AG08396 (cell line): ENCODE results near the gene EDDM13.
"Not testable (repeated sequence)": the region's sequence is repeated elsewhere in the genome, so short reads cannot be mapped to it uniquely, and the experiment has no call there.

Source experiments
- DNase-seq: peaks from one replicate; pipeline ENCODE4 v3.0.0; 2012; ENCODE audit warnings: low spot score, mixed read lengths

Gene EDDM13, protein sequence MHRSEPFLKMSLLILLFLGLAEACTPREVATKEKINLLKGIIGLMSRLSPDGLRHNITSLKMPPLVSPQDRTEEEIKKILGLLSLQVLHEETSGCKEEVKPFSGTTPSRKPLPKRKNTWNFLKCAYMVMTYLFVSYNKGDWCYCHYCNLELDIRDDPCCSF

DNA sequence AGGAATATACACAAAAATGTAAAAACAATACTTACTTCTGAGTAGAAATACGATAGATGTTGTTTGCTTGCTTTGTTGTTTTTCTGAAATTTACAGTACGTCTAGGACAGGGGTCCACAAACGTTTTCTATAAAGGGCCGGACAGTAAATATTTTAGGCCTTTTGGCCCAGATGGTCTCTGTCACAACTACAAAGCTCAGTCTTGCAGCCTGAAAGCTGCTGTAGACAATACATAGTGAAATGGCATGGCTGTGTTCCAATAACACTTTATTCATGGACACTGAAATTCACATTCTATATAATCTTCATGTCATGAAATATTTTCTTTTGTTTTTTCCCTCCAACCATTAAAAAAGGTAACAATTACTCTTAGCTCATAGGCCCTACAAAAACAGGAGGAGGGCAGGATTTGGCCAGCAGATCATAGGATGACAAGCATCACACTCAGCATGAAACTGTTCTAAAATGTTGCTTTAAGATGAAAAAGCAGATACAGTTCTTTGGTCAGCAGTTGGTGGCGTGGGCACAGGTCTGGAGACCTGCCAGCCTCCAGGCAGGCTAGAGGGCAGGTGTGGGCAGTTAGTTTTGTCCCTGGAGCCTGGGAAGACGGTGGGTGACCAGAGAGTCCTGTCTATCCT lies at the start of gene EDDM13:
EDDM13 (plus strand) TSS at position 588 of the 638 bp plus-strand sequence. CDS start 87 bp downstream, outside the sequence.
- DNase-seq, result no peak

DNA sequence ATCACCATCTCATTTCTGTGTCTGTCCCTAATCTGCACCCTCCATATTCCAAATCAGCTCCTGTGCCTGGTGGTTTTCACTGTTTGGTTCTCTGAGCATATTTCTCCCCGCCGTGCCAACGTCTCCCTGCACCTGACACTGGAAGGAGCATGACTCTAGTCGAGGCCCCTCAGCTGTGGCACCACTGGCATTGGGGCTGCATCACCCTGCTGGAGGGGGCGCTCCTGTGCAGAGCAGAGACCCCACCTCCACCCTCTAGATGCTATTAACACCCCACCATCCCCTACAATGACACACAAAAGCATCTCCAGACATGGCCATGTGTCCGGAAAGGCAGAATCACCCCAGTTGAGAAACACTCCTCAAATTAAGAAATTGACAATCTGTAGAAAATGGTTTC lies 49.6 kb upstream of the EDDM13 start:
- no peak for DNase-seq

DNA sequence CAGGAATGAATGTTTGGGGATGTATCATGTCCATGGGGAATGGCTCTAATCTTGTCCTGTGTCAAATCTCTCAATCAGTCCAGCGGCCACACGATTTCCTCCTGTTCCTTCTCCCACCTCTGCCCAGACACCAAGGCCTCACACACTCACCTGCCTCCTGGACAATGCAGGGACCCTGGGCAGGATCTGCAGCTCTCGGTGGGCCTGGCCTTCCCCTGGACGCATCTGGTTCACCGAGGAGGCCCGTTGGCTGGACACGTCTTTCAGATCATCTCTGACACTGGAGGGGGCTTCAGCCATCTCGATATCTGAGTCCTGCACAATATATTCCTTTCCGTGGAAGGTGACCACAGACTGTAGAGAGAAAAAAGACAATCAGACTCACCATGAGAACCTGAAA lies 49.1 kb upstream of the EDDM13 start:
- DNase-seq, result no peak

DNA sequence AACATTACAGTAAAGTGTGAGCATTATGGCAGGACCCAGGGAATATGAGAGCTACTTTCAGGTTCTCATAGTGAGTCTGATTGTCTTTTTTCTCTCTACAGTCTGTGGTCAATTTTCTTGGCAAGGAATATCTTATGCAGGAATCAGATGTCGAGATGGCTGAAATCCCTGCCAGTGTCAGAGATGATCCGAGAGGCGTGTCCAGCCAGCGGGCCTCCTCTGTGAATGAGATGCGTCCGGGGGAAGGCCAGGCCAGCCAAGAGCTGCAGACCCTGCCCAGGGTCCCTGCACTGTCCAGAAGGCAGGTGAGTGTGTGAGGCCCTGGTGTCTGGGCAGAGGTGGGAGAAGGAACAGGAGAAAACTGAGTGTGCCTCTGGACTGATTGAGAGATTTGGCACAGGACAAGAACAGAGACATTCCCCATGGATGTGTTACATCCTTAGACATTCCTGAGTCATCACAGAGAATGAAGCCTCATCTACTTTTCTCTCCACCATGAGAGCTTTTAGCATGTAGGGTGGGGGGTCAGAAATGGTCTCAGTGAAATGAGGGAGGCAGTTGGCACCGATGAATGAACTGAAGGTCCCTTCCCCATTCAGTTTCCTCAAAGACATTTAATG lies 27.3 kb upstream of the EDDM13 start:
- DNase-seq, result no peak

DNA sequence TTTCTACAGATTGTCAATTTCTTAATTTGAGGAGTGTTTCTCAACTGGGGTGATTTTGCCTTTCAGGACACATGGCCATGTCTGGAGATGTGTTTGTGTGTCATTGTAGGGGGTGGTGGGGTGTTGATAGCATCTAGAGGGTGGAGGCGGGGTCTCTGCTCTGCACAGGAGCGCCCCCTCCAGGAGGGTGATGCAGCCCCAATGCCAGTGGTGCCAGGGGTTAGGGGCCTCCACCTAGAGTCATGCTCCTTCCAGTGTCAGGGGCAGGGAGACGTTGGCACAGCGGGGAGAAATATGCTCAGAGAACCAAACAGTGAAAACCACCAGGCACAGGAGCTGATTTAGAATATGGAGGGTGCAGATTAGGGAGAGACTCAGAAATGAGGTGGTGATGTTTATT lies 26.8 kb upstream of the EDDM13 start:
- not testable (repeated sequence) for DNase-seq

DNA sequence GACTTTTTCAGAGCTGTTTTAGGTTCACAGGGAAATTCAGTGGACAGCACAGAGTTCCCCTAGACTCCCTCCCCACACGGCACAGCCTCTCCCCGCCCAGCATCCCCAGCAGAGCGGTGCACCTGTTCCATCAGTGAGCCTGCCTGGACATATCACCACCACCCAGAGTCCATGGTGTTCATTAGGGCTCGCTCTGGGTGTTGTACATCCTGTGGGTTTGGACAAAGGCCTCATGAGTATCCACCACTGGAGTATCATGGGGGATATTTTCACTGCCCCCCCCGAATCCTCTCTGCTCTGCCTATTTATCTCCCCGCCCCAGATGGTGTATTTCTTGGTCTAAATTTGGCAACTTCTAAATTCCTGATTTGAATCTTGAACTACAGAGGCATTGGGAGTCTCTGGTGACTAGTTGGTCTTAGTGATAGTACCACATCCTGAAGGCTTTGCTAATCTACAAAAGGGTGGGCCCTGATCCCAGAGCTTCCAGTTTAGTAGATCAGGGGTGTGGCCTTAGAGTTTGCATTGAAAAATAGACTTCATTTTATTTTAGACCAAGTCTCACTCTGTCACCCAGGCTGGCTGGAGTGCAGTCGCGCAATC lies 23.7 kb upstream of the EDDM13 start:
- DNase-seq, result not testable (repeated sequence)

DNA sequence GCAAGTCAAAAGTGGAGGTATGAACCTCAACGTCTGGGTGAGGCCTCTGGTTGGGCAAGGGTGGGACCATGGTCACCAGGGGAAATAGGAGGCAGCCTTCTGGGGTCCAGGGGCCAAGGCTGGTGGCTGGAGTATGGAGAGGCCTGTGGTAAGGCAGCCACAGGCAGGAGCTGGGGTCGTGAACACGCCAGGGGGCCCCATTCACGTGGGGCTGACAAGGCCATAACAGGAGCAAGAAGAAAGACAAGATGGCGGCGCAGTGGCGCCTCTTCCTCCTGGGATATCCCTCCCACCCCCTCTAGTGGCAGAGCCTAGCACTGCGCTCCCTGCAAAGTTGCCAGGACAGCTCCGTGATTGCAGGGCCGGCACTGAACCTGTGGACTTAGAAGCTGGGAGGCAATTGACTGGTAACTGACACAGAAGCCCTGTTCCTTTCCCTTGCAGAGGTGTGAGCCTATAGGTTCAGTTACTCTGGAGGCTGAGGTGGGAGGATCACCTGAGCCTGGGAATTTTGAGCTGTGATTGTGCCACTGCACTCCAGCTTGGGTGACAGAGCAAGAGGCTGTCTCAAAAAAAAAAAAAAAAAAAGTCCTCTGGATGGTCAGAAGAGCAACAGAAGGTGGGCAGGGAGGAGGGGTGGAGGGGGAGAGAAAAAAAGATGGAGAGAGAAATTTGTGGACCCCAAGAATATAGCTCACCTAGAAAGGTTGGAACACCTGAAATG lies 19.7 kb upstream of the EDDM13 start:
- DNase-seq, result peak; percentile 75

DNA sequence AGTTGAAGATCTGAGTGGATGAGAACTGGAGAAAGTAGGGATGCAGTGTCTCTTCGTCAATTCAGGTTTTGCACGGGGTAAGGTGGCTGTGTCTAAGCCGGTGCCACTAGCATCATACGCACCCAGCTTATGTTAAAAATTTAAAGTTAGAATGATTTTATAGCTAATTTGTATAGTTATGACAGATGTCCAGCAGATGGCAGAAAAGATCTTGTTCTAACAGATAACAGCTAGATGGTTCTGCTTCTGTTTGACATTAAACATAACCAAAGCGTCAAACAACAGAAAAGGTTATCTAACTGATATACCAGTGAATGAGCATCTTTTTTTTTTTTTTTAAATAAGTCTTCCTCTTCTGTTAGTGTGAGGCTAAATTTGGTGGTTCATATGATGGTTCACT lies 18.8 kb upstream of the EDDM13 start:
- peak; percentile 43 for DNase-seq

DNA sequence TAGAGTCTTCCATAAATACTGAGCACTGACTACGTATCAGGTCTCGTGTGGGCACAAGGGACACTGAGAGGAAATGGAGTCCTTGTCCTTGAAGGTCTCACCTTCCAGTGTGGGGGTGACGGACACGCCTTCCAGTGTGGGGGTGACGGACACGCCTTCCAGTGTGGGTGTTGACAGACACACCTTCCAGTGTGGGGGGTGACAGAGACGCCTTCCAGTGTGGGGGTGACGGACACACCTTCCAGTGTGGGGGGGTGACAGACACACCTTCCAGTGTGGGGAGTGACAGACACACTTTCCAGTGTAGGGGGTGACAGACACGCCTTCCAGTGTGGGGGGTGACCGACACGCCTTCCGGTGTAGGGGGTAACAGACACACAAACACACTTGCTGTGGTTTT lies 14.3 kb upstream of the EDDM13 start:
- DNase-seq, result no peak

DNA sequence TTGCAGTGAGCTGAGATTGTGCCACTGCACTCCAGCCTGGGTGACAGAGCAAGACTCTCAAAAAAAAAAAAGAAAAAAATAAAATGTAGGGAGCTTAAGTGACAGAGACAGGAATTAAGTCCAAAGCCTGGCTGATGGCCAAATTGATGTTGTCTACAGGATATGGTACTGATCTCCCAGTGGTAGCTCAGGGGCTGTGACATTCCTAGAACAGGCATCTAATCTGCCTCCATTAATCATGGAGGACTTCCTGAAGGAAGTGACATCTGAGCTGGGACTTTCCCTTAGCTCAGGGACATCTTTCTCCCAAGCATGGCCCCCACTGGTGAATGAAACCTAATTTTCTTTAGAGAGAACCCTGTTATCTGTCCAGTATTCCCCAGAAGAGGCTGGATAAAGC lies 11.4 kb upstream of the EDDM13 start:
- no peak for DNase-seq

DNA sequence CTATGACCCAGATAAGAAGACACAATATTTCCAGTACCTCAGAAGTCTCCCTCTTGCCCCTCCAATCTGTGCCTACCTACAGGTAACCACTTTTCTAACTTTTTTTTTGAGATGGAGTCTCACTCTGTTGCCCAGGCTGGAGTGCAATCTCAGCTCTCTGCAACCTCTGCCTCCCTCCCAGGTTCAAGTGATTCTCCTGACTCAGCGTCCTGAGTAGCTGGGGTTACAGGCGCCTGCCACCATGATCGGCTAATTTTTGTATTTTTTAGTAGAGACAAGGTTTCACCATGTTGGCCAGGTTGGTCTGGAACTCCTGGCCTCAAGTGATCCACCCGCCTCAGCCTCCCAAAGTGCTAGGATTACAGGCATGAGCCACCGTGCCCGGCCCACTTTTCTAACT lies 10.6 kb upstream of the EDDM13 start:
- DNase-seq, result not testable (repeated sequence)

DNA sequence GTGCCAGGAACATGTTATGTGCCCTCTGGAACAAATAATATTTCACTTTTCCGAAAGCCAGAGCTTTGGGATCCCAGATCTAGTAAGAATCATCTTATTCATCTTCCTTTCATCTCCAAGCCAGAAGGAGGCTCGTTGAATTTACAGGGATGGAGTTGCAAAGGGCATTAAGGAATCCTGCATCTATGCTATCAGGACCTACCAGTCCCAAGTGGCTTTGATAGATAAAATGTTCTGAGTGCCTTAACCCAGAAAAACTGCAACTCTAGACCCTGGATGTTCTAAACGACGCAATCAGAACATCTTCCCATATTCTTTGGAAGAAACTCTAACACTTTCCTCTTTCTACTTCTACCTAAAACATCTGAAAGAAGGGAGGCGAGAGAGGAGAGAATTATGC lies 9.2 kb upstream of the EDDM13 start:
- DNase-seq, result no peak

DNA sequence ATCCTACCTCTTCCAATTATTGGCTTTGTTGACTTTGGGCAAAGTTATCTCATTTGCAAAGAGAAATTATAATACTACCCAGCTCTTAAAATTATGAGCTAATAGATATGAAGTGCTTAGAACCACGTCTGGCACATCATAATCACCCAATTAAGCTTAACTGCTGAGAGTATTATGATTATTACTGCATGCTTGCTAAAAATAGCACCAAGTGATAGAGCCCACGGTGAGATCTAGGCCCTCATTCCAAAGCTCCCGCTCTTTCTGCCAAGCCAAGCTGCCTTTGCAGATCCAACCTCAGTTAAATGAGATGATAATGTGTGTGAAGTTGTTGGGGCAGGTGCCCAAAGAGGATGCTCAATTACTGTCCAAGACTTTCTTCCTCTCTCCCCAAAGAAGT lies 6.5 kb upstream of the EDDM13 start:
- DNase-seq, result no peak

DNA sequence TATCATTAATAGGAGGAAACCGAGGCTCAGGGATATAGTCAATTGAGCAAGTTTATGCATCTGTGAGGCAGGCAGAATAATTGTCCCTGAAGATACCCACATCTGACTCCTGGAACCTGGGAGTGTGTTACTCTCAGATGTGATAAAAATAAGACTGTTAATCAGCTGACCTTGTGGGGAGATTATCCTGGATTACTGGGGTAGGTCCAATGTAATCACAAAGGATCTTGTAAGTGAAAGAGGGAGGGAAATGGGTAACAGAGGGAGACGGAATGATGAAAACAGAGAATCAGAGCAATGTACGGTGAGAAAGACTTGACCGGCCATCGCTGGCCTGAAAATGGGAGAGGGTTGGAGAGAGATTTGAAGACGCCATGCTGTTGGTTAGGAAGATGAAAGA lies 3.2 kb upstream of the EDDM13 start:
- no peak for DNase-seq

DNA sequence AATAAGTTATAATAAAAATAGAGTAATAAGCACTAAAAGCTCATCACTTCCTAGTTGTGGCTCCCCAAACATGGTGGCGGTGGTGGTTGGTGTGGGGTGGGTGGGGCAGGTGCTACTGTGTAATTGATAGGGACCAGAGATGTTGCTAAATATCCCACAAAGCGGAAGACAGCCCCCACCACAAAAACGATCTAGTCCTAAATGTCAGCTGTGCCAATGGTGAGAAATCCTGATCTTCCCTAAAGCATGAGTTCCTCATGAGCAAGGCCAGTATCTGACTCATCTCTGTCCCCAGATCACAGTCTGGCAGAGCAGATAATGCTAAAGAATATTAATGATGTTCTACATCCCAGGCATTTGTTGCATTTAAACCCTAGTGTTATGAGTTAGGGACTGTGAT lies 1.9 kb upstream of the EDDM13 start:
- no peak for DNase-seq

DNA sequence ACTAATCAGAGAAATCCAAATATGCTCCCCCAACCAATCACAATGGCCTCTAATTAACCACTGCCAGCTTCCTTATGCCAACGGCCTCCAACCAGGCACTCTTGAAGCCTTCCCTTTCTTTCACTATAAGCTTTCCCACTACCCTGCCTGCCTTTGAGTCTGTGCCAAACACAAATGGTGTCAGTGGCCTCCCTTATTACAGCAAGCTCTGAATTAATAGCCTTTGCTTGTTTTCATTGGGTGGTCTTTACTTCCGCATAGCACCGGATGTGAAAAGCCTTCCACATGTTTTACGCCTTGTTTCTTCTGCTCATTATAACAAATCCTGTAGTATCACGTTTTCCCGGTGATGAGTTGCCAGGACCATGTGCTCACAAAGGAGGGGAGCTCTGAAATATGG lies 1.4 kb upstream of the EDDM13 start:
- DNase-seq, result no peak

DNA sequence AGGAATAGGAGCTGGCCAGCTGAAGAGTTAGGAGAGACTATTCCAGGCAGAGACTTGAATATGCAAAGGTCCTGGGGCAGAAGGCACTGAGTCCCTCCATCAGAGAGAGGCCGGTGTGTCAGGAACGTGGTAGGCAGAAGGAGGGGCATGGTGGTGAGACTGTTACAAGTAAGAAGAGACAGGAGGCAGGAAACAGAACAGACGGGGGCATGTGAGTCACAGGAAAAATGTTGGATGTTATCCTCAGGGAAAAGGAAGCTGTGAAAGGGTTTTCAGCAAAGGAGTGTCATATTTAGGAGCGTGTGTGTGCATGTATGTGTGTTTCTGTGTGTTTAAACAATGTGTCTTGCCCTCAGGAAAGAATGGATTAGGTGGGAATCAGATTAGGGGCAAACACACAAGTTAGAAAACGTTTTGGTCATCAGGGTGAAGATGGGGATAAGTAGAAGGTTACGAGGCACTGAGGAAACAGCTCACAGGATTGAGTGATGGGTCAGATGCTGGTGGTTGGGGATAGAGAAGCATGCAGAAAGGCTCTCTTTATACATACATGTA lies 1.1 kb downstream of the EDDM13 start:
- DNase-seq, result no peak

DNA sequence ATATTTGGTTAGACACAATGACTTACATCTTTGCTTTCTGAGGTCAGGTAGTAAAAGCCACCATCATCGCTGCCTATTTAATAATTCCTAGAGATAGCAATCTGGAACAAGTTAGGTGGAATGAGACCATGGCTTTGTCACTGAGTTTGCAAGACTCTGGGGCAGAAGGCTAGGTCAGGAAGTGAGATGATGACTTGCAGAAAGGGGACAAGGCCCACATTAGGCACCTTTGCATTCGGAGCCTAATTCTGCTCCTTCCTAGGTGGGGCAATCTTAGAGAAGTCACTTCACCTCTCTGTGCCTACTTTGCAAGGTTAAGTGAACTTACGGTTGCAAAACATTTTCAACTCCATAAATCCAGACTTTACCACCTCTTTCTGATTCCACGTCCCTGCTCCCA lies 10.3 kb downstream of the EDDM13 start:
- DNase-seq, result no peak

DNA sequence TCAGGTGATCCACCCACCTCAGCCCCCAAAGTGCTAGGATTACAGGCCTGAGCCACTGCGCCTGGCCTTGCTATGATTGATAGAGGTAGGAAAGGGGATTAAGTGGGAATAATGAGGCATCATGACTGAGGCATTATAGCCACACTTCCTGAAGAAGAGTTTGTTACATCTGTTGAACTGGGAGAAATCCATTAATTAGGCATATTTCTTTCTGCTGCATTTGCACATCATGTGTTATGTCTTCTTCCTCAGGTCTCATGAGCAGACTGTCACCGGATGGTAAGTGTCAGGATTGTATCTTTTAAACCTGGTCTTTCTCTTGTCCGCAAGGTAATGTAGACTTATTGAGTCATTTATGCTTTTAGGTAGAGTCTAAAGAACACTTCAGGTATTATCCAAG lies 12.2 kb downstream of the EDDM13 start:
- no peak for DNase-seq

DNA sequence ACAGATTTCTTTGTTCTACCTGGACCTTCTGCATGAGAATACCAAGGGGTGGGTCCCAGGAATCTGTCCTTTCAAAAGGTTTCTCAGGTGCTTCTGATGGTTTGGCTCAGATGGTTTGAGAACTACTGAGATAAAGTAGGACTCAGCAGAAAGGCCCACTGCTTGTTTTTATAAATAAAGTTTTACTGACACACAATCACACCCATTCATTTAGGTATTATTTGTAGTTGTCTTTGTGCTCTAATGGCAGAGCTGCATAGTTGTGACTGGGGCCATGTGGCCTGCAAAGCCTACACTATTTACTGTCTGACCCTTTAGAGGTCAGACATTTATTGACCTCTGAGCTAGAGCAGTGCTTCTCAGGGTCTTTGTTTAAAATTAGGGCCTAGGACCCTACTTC lies 17.6 kb downstream of the EDDM13 start:
- DNase-seq, result no peak

DNA sequence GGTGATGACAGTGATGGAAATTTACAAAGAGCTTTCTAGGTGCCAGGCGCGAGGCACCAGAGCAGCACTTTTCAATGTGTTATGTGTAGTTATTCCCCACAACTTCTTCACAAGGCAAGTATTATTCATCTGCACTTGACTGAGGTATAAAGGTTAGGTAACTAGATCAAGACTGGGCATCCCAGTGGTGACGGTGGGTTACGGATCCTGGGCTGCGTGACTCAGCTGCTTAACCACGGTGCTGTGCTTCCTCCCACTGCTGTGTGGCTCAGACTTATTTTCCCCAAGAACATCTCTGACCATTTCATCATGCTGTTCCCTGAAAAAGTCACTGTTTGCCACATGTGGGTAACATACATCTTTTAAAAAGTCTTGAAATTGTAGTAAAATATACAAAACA lies 19.3 kb downstream of the EDDM13 start:
- DNase-seq, result no peak

DNA sequence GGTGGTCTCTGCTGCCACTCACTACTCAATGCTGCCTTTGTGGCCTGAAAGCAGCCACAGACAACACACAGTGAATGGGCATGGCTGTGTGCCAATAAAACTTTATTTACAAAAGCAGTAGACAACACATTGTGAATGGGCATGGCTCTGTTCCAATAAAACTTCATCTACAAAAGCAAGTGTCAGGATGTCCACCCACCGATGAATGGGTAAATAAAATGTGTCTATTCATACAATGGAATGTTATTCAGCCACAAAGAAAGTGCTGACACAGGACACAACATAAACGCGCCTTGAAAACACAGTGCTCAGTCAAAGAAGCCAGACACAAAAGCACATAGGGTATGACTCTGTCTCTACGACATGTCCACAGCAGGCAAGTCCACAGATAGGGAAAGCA lies 22.0 kb downstream of the EDDM13 start:
- DNase-seq, result no peak
